Activated naive CD8-positive, alpha-beta T cell (primary cell): ENCODE measurements around the gene CIAO2B.

Experiments
- H3K27ac Mint-ChIP-seq: one replicate; pipeline ENCODE4 v1.8.0; 2021; ENCODE audit warnings: mixed read lengths
- H3K27me3 Mint-ChIP-seq: one replicate; pipeline ENCODE4 v1.8.0; 2021; ENCODE audit warnings: mixed read lengths
- H3K36me3 Mint-ChIP-seq: one replicate; pipeline ENCODE4 v1.8.0; 2021; ENCODE audit warnings: mixed read lengths
- H3K4me1 Mint-ChIP-seq: one replicate; pipeline ENCODE4 v1.8.0; 2021; ENCODE audit warnings: low read depth, mixed read lengths
- H3K4me3 Mint-ChIP-seq: one replicate; pipeline ENCODE4 v1.8.0; 2021; ENCODE audit warnings: mild to moderate bottlenecking, mixed read lengths
- H3K9me3 Mint-ChIP-seq: one replicate; pipeline ENCODE4 v1.8.0; 2021; ENCODE audit warnings: low read depth, mixed read lengths

CIAO2B gene

DNA sequence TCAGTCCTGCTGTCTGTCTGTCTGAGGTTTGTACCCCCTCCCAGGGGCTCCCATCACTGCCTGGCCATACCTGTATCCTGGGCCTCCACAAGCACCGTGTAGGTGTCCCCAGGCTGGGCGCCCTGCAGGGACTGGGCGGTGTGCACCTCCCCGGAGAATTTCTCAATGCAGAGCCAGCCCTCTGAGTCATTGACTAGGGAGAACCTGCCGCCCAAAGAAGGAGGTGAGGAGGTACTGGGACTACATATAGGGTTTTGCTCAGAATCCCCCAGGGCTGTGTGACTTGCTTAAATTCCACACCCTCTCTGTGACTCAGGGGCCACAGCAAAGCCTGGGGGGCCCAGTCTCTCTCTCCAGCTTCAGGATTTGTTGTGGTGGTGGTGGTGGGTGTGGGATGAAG lies 23.1 kb downstream of the CIAO2B start:
- Mint-ChIP-seq H3K36me3 (no peaks in the 10 kb centered on the region), H3K27me3 (no peaks in the 10 kb centered on the region), H3K4me1 (peaks cover 4% of the 10 kb centered on the region), H3K9me3 (no peaks in the 10 kb centered on the region), H3K27ac (no peak overlapping the region), H3K4me3 (no peak overlapping the region)

DNA sequence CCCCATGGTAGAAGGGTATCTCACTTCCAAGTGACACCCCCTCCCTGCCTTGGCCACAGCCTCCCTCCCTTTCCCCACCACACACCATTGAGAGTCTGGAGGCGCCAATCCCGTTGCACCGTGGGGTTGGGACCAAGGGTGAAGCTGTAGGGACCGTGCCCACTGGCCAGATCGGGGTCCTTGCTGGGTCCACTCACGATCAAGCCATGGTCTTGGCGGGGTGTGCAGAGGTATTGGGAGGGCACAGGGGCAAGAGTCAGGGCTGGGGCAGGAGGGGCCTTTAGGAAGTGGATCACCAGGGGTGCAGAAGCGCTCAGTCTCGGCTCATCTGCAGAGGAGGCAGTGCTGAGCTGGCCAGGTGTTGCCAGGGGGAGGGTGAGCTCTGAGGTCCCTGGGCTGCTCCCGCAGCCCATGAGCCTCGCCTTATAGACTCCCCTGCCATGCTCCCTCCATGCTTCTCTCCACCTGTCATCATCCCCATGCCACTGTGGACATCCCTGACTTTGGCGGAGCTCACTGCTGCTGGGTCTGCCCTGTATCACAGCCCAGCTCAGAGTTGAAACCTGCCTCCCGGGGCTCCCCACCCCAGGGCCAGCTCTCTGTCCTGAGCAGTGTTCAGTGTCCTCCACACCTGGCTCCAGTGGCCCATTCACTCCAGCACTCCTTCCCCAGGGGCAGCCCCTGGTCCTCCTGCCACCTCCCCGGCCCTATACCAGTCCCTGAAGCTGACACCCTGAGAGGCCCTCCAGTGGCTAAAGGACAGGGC lies 23.8 kb downstream of the CIAO2B start:
- Mint-ChIP-seq H3K9me3 (no peaks in the 10 kb centered on the region), H3K36me3 (no peaks in the 10 kb centered on the region), H3K4me1 (peaks cover 8% of the 10 kb centered on the region), H3K27me3 (no peaks in the 10 kb centered on the region), H3K4me3 (no peak overlapping the region), H3K27ac (no peak overlapping the region)

DNA sequence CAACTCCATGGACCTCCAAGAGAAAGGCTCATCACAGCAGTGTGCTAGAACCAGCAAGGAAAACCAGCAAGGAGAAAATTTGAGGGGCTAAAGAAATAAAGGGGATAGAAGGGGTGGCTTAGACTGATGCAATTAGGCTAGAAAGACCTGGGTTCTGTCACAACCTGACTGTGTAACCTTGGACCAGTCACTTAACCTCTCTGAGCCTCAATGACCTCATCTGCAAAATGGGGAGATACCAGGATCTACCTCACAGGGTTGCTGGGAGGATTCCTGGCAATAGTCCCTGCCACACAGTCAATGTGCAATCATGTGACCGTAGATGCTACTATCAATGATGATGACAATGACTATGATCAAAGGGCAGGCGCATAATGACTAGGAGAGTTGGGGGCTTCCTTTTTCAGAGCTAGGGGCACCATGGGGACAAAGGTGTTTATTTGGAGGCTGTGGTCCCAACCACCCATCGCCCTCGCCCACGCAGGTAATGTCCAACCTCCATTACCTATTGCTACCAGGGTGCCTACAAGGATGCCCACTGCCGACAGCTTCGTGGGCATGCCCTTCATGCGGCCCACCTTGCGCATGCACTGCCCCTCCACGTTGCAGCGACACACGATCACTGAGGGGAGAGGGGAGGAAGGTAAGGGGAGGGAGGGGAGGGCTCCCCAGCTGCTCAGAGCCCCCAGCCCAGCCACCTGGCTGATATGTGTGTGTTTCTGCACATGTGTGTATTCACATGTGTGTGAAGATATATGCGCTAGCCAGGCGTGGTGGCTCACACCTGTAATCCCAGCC lies 25.2 kb downstream of the CIAO2B start:
- Mint-ChIP-seq H3K9me3 (no peaks in the 10 kb centered on the region), H3K4me1 (peaks cover 8% of the 10 kb centered on the region), H3K36me3 (no peaks in the 10 kb centered on the region), H3K27ac (no peak overlapping the region), H3K4me3 (no peak overlapping the region), H3K27me3 (no peaks in the 10 kb centered on the region)

DNA sequence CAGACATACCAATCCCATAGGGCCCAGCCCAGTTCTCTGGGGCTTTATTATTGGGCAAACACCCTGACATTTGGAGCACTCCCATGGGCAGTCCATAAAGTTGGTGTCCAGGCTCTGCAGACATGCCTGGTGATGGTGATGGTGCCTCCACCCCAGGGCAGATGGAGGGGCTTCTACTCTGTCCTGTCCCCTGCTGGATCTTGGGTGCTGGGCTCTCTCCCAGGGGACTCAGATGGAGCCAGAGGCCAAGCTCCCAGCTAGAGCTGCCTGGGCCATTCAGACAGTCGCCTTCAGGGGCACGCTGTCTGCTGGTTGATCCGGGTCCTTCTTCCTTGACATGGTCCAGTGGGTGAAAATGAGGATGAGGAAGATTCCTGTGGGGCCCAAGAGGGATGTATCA lies 26.1 kb downstream of the CIAO2B start:
- no peak overlapping the region for H3K4me3 Mint-ChIP-seq
- no peaks in the 10 kb centered on the region for H3K27me3 Mint-ChIP-seq
- no peaks in the 10 kb centered on the region for H3K36me3 Mint-ChIP-seq
- H3K4me1 Mint-ChIP-seq = peaks cover 8% of the 10 kb centered on the region
- no peak overlapping the region for H3K27ac Mint-ChIP-seq
- H3K9me3 Mint-ChIP-seq = no peaks in the 10 kb centered on the region

DNA sequence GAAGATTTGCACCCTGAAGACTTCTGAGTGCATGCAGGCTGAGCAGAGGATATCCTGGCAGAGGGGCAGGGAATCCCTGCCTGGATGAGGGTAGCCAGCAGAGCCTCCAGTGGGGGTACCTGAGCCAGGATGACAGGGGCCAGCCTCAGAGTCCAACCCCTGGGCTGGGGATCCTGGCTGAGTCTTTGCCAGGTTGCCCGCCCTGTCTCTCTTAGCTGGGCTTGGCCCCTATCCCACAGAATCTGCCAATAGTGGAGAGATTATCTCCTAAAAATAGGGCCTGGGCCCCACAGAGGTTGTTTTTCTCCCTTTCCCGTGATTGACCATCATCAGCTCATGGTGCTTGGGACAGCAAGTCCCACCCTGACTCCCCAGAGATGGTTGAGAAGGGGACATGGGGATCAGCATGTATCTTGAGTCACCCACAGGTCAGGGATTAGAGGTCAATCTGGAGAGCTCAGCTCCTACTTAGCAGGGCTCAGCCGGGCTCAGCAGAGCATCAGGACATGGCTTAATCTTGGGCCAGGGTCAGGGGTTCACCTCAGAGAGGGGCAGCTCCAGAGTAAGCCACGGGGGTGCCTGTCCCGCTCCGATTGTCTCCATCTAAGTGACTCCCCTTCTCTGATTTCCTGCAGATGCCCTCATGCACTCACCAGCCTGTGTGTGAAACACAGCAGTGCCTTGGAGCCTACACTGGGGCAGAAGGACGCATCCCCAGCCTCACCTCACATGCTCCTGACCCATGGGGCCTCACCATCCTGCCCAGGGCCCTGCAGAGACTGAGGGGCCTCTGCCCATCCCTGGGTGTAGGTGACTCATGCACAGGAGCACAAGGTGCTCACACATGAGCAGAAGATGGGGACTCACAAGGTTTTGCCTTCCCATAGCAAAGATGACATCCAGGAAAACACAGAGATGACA lies 27.0 kb downstream of the CIAO2B start:
- no peak overlapping the region for H3K4me3 Mint-ChIP-seq
- no peaks in the 10 kb centered on the region for H3K36me3 Mint-ChIP-seq
- H3K27ac Mint-ChIP-seq = no peak overlapping the region
- H3K4me1 Mint-ChIP-seq = peaks cover 8% of the 10 kb centered on the region
- no peaks in the 10 kb centered on the region for H3K9me3 Mint-ChIP-seq
- H3K27me3 Mint-ChIP-seq = no peaks in the 10 kb centered on the region

DNA sequence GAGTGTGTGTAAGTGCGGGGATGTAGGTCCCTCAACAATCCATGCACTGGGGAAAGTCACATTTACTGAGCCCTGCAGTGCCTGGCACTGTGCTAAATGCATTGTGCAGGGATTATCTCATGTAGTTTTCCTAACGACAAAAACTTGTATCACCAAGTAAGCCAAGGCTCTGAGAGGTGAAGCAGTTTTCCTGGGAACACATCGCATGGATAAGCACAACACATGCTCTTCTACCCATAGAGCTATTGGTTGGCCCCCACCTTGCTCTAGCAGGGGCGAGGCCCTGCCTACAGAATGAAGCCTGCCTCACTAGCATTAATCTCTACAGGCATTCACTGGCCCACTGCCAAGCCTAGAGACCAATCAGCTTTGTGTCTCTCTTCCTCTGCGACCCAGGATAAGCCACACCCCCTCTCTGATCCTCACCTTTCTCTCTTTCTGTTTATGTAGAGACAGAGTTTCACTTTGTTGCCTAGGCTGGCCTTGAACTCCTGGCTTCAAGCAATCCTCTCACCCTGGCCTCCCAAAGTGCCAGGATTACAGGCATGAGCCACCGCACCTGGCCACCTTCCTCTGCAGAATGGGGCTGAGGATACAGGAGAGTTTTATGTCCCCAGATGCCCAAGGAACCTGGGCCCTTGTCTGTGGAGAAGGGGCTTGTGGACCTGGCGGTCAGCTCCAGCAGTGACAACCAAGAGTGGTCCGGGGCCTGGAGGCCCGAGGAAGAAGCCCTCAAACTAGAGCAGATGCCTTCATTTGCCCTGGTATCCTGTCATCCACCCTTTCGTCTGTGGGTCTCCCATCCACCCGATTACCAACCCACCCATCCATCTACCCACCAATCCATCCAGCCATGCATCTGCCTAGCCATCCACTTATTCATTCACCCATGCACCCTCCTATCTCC lies 28.3 kb downstream of the CIAO2B start:
- no peaks in the 10 kb centered on the region for H3K9me3 Mint-ChIP-seq
- H3K27ac Mint-ChIP-seq = no peak overlapping the region
- no peak overlapping the region for H3K4me3 Mint-ChIP-seq
- peaks cover 8% of the 10 kb centered on the region for H3K4me1 Mint-ChIP-seq
- H3K36me3 Mint-ChIP-seq = no peaks in the 10 kb centered on the region
- H3K27me3 Mint-ChIP-seq = no peaks in the 10 kb centered on the region

DNA sequence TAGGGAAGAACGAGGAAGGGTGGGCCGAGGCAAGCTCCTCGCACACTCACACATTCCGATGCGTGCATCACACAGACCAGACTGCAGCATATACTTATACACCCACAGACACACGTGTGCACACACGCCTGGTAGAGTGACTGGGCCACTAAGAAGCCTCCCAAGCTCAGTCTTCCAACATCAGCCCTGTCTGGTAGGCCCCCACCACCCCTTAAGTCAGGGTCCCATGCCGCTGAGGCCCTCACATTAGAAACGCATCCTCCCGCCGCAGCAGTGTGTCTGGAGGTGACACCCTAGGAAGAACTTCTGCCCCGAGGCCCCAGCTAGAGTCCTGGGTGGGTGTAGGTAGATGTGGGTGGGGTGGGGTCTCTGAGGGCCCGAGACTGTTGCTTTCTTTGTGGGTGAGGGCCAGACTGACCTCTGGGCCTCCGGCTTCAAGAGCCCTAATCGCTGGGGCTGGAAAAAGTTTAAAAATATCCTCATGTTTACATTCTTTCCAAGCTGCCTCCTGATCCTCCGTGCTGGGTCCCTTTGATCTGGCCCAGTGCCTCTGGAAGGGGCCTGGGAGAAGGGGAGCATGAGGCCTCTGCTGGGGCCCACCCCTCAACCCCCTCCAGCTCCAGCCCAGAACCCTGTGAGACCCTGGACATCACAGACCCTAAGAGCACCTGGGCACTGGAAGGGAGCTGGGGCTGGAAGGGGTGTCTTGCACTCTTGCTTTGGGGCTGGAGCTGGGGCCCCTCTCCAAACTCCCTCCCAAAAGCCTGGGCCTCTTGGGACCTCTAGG lies 29.2 kb downstream of the CIAO2B start:
- H3K27ac Mint-ChIP-seq = no peak overlapping the region
- H3K4me3 Mint-ChIP-seq = no peak overlapping the region
- no peaks in the 10 kb centered on the region for H3K36me3 Mint-ChIP-seq
- no peaks in the 10 kb centered on the region for H3K27me3 Mint-ChIP-seq
- peaks cover 8% of the 10 kb centered on the region for H3K4me1 Mint-ChIP-seq
- no peaks in the 10 kb centered on the region for H3K9me3 Mint-ChIP-seq

DNA sequence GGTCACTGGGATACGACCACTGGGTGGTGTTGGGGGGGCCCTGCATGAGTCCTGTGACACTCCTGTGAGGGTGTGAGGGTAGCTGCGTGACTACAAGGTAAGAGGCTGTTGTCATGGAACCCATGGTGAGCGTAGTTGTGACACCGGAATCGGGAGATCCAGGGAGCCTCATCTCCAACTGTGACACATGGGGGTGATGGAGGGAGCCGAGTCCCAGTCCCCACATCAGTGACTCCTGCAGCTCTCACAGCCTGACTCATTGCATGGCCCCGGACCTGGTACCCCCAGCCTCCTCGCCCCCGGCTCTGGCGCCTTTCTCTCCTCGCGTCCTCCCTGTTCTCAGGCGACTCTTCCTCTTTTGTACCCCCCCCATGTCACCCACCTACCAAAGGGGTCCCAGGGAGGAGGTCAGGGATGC lies 29.8 kb downstream of the CIAO2B start:
- Mint-ChIP-seq H3K4me3 (no peak overlapping the region), H3K9me3 (no peaks in the 10 kb centered on the region), H3K27ac (no peak overlapping the region), H3K36me3 (no peaks in the 10 kb centered on the region), H3K27me3 (no peaks in the 10 kb centered on the region), H3K4me1 (peaks cover 8% of the 10 kb centered on the region)

DNA sequence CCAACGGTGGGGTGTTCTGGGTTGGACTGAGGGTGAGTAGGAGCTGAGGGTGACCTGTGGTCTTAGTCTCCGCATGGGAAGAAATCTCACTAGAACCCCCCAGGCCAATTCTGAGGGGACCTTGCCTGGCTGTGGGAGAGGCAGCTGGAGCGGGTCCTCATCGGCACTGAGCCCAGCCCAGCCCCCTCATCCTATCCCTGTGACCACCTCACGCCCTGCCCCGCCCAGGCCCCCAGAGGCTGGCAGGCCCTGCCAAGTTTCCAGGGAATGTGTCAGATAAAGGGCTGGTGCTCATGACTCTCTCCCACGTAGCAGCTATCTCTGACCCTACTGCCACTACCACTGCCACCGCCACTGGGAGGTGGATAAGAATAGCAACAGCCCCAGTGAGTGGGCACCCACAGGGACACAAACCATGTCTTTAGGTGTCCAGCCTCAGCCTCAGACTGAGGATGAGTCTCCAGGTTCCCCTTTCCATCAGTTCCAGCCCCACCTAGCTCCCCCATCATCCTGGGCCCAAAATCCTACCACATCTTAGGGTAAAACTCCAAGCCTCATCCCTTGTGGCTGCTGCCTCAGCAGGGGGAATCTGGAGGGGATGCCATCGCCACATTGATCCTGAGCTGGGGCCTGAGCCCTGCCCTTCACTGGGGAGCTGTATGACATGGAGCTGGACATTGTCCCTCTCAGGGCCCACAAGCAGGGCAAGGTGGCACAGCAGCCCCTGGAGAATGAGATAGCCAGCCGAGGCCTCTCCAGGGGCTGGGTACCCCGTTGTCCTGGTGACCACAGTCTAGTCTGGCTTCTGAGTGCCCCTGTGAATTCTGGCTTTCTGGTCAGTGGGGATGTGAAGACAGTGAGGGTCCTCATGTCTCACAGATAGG lies 30.4 kb downstream of the CIAO2B start:
- H3K4me3 Mint-ChIP-seq = no peak overlapping the region
- no peaks in the 10 kb centered on the region for H3K27me3 Mint-ChIP-seq
- no peaks in the 10 kb centered on the region for H3K36me3 Mint-ChIP-seq
- no peaks in the 10 kb centered on the region for H3K9me3 Mint-ChIP-seq
- H3K4me1 Mint-ChIP-seq = peaks cover 8% of the 10 kb centered on the region
- no peak overlapping the region for H3K27ac Mint-ChIP-seq

DNA sequence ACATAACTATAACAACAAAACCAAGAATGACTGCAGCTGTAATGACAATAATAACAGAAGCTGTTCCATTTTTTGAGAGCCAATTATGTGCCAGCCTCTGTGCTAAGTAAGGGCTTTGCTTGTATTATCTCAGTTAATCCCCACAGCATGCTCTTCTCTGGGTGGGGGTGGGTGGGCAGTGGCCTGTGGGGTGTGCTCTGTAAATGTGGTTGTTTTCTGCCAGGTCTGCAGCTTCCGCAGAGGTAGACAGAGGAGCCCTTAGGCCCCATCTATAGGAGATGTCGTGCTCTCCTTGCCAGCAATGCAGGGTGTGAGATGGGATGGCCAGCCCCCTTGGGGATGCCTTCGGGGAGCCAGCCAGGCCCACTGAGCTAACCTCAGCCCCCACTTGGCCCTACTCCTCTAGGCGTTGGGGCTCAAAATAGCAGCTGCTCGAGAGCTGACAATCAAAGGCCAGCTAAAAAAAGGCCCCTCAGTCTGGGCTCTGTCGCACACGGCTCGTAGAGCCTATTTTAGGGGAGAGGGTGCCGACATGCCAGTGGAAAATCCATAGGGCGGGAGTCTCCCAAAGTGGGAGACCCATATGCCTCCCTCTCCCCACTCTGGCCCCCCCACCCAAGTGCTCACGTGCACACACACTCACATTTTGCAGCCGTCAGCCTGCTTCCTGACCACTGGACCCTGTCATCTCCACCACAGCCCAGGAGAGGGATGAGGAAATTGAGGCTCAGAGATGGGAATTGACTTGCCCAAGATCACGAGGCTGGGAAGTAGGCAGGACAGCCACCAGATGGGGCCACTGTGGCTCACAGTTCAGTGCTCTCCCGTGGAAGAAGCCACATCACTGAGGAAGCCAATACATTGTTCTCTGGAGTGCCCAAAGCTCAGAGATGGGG lies 31.3 kb downstream of the CIAO2B start:
- H3K27ac Mint-ChIP-seq = no peak overlapping the region
- peaks cover 8% of the 10 kb centered on the region for H3K4me1 Mint-ChIP-seq
- no peak overlapping the region for H3K4me3 Mint-ChIP-seq
- no peaks in the 10 kb centered on the region for H3K27me3 Mint-ChIP-seq
- no peaks in the 10 kb centered on the region for H3K9me3 Mint-ChIP-seq
- no peaks in the 10 kb centered on the region for H3K36me3 Mint-ChIP-seq

DNA sequence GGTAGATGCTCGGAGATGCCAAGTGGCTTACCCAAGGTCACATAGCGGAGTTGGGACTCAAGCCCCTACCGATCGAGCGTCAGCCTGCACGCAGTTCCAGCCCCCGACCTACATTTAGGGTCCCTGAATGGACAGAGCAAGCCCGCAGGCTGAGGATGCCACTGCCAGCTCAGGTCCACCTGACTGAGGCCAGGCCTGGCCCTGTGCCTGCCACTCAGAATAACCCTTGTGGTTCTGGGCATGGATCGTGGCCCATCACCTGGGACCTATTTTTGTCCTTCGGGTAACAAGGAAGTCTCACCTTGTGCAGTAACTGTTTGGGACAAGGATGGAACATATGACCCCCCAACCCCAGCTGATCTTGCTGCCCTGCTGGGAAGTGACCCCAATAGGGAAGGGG lies 32.6 kb downstream of the CIAO2B start:
- H3K36me3 Mint-ChIP-seq = no peaks in the 10 kb centered on the region
- no peaks in the 10 kb centered on the region for H3K9me3 Mint-ChIP-seq
- H3K4me3 Mint-ChIP-seq = no peak overlapping the region
- no peak overlapping the region for H3K27ac Mint-ChIP-seq
- H3K4me1 Mint-ChIP-seq = peaks cover 8% of the 10 kb centered on the region
- H3K27me3 Mint-ChIP-seq = no peaks in the 10 kb centered on the region

DNA sequence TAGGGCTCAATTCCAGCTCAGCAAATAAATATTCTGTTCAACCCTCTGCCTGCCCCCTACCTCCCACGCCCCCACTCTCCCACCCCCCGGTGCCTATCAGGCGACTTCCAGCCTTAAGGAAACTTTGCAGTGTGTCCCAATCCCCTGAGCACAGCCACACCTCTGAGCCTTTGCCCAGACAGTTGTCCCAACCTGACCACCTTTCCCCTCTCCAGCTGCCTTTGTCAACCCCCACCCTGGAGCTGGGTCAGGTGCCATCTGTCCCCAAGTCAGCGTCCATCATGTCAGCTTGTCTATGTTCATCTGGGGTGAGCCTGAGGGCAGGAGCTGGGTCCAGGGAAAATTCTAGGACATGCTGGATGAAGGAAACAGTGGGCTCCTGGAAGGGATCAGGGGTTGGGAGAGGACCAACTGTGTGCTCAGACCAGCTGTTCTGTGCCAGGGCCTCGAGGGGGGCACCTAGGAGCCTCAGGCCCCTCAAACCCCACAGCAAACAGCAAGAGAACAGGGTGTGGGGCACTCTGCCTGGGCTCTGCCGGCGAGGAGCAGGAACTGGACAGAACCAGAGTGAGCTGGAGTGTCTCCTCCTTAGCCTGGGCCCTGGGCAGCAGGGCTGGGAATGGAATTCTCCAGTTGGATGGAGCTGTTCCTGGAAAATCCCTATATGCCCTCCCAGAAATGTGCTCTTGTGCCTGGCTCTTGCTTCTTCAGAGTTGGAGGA lies 33.3 kb downstream of the CIAO2B start:
- H3K4me3 Mint-ChIP-seq = no peak overlapping the region
- peaks cover 2% of the 10 kb centered on the region for H3K4me1 Mint-ChIP-seq
- H3K36me3 Mint-ChIP-seq = no peaks in the 10 kb centered on the region
- no peaks in the 10 kb centered on the region for H3K9me3 Mint-ChIP-seq
- no peak overlapping the region for H3K27ac Mint-ChIP-seq
- H3K27me3 Mint-ChIP-seq = no peaks in the 10 kb centered on the region
